Stomach (tissue), 9 donors: ENCODE measurements around the gene CCDC86. TPM values are rescaled to one million over a fixed set of nuclear protein-coding genes. Genes with fewer than 3 reads are reported as not detected.

ENCODE experiments used
- DNase-seq, 2 donors: peaks; one replicate each; pipeline versions ENCODE4 v3.0.0 to v3.0.0-alpha.2; 2013 to 2019
- H3K27ac ChIP-seq, 5 donors: fragments of 200-600 bp in 4 of 5; sonication (generic) in 4 of 5; one replicate each; pipeline ENCODE4 v1.5.1; 2013 to 2019; ENCODE audit warnings: mild to moderate bottlenecking in 1 of 5, moderate library complexity in 1 of 5
- H3K27me3 ChIP-seq, 3 donors: fragments of 200-600 bp; sonication (generic); one replicate each; pipeline ENCODE4 v1.5.1; 2017 to 2019; ENCODE audit warnings: mixed run types in 1 of 3
- H3K36me3 ChIP-seq, 4 donors: fragments of 200-600 bp; sonication (generic); 1 replicate in 3 of 4; 2 replicates in 1 of 4; pipeline ENCODE4 v1.5.1; 2016 to 2019
- H3K4me1 ChIP-seq, 4 donors: fragments of 200-600 bp; sonication (generic); one replicate each; pipeline ENCODE4 v1.5.1; 2016 to 2019
- H3K4me3 ChIP-seq, 4 donors: fragments of 200-600 bp; sonication (generic) in 3 of 4; one replicate each; pipeline ENCODE4 v1.5.1; 2016 to 2019; ENCODE audit warnings: mild to moderate bottlenecking in 1 of 4
- H3K9me3 ChIP-seq, 4 donors: fragments of 200-600 bp; sonication (generic); one replicate each; pipeline ENCODE4 v1.5.1; 2016 to 2019
- EP300 ChIP-seq: sonication (generic); formaldehyde crosslinking; IDR thresholded peaks from one replicate; pipeline ENCODE4 v1.6.1; 2017; ENCODE audit warnings: antibody characterized with exemption
- POLR2A ChIP-seq, 4 donors: fragments of 450-650 bp; IDR thresholded peaks; one replicate each; pipeline ENCODE4 v1.6.1; 2016; ENCODE audit warnings: antibody characterized with exemption in 4 of 4, control low read depth in 2 of 4, mild to moderate bottlenecking in 1 of 4, moderate library complexity in 1 of 4
- POLR2AphosphoS5 ChIP-seq, 3 donors: sonication (generic); formaldehyde crosslinking; IDR thresholded peaks; one replicate each; pipeline ENCODE4 v1.6.1; 2016; ENCODE audit warnings: antibody characterized with exemption in 3 of 3
- WGBS, 5 donors: extraction: QIAGEN DNeasy Blood & Tissue Kit in 3 of 5; methylation state at CpG; one replicate each; pipeline versions ENCODE4 v1.1.5 to v1.1.7; 2013 to 2018; 5-methylcytosine and 5-hydroxymethylcytosine counted together
- intact Hi-C: fragments of 100-400 bp; cut with DNase I; formaldehyde crosslinking; loops from one replicate; pipeline ENCODE4 v1.15.1; 2023; ENCODE audit warnings: low total_unique reads
- polyA plus RNA-seq, 3 donors: library from polyadenylated mRNA; stranded (reverse); fragments of 200-250 nt; gene quantifications; one replicate each; pipeline ENCODE4 v1.2.3, GENCODE V29; 2013
- total RNA-seq, 5 donors: library from RNA; depleted of rRNA; stranded (reverse); fragments of >200 nt; gene quantifications; one replicate each; pipeline versions ENCODE4 v1.1.0 to v1.2.3, GENCODE V29; 2014 to 2016
- TF ChIP-seq, protein P1 (sequence below), 7 experiments: fragments of 450-650 bp in 4 of 7; fragments of 200-600 bp in 3 of 7; sonication (generic) in 3 of 7; IDR thresholded peaks; one replicate each; pipeline ENCODE4 v1.5.1; 2016 to 2019; ENCODE audit warnings: antibody characterized with exemption in 7 of 7, control low read depth in 2 of 7, mild to moderate bottlenecking in 1 of 7
- donor health status: healthy with polysubstance abuse.
- donor health status: Bipolar disorder and iron deficiency.
- donor health status: healthy.

Gene CCDC86
- total and polyA plus RNA-seq, 8 donors: 7.0 to 37.9 (median 16.2) TPM

DNA sequence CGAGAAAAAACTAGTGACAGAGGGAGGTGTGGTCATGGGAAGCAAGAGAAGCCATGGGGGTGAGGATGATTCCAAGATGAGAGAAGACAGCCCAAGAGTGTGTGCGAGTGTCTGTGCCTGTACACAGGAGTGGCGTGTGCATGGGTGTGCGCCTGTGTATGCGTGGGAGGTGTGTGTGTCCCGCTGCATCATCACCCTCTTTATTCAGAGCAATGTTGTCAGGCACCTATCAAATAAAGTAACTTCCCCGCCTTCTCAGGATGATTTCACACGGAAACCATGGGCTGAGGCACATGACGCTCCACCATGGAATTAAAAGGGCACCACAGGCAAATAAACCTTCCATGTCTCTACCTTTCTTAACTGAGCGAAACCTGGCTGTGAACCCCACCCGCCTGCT, 32.2 kb upstream of the CCDC86 start:
- H3K27ac ChIP-seq: no peak overlapping the region
- H3K4me3 ChIP-seq: no peak overlapping the region
- 81 to 93% (median 87%) methylated on average over 11 of the region's 11 CpGs for WGBS, 5 donors

DNA sequence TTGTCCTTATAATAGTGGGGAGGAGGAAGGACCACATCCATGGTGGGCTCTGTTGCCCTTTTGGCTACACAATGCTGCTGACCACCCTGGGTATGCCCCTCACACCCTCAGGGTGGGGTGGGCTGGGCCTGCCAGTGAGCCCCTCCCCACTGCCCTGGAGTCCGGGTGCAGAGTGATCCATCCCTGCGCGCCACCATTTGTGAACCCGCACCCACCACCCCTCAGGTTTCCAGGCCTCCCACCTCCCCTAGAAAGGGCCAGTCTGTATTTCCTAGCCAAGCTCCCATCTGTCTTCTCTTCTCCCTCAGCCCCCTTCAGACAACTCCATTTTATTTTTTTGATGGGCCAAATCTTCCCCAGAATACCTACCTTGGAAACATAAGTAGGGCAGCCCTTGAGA, 31.8 kb upstream of the CCDC86 start:
- H3K9me3 ChIP-seq: no peaks in the 10 kb centered on the region
- H3K4me1 ChIP-seq: no peaks in the 10 kb centered on the region
- H3K27ac ChIP-seq: no peak overlapping the region
- H3K27me3 ChIP-seq: no peaks in the 10 kb centered on the region
- intact Hi-C loops: no loop called here
- no peaks in the 10 kb centered on the region for H3K36me3 ChIP-seq
- 91 to 100% (median 95%) methylated on average over 3 to 4 of the region's 4 CpGs for WGBS, 5 donors
- no peak for TF ChIP-seq POLR2A (IDR thresholded peaks at IDR 0.05)
- no peak for TF ChIP-seq POLR2AphosphoS5 (IDR thresholded peaks at IDR 0.05)
- DNase-seq: no peak
- no peak overlapping the region for H3K4me3 ChIP-seq

More for the DNA sequence above, 32.2 kb upstream of the CCDC86 start:
- TF ChIP-seq POLR2A (IDR thresholded peaks at IDR 0.05) (no peak), EP300 (no peak), POLR2AphosphoS5 (IDR thresholded peaks at IDR 0.05) (no peak)
- TF ChIP-seq, protein P1, sequence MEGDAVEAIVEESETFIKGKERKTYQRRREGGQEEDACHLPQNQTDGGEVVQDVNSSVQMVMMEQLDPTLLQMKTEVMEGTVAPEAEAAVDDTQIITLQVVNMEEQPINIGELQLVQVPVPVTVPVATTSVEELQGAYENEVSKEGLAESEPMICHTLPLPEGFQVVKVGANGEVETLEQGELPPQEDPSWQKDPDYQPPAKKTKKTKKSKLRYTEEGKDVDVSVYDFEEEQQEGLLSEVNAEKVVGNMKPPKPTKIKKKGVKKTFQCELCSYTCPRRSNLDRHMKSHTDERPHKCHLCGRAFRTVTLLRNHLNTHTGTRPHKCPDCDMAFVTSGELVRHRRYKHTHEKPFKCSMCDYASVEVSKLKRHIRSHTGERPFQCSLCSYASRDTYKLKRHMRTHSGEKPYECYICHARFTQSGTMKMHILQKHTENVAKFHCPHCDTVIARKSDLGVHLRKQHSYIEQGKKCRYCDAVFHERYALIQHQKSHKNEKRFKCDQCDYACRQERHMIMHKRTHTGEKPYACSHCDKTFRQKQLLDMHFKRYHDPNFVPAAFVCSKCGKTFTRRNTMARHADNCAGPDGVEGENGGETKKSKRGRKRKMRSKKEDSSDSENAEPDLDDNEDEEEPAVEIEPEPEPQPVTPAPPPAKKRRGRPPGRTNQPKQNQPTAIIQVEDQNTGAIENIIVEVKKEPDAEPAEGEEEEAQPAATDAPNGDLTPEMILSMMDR (IDR thresholded peaks at IDR 0.05): no peak
- Histone ChIP-seq H3K36me3 (no peaks in the 10 kb centered on the region), H3K4me1 (no peaks in the 10 kb centered on the region), H3K9me3 (no peaks in the 10 kb centered on the region), H3K27me3 (no peaks in the 10 kb centered on the region)
- no peak for DNase-seq
- intact Hi-C loops: no loop called here

DNA sequence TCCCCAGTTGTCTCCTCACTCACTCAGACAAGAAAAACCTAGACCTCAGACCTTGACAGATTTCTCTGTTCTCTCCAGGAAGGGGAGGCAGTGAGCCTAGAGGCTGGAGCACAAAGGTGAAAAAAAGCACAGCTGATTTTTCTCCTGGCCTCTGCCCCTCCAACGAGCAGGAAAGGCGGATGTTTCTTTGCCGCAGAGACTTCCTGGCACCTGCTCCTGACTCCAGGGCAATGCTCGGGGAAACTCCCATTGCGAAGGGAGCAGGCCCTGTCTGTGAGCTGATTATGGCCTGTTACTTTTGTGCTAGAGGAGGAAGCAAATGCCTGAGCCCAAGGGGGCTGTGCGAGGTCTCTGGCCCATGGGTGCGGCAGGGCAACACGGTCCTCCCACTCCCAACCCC, 31.3 kb upstream of the CCDC86 start:
- Histone ChIP-seq H3K4me3 (no peak overlapping the region), H3K9me3 (no peaks in the 10 kb centered on the region), H3K27me3 (no peaks in the 10 kb centered on the region), H3K4me1 (no peaks in the 10 kb centered on the region), H3K36me3 (no peaks in the 10 kb centered on the region), H3K27ac (no peak overlapping the region)
- TF ChIP-seq POLR2A (IDR thresholded peaks at IDR 0.05): no peak
- TF ChIP-seq, protein P1 (IDR thresholded peaks at IDR 0.05): no peak
- no peak for TF ChIP-seq EP300
- WGBS, 5 donors: 32 to 44% (median 38%) methylated on average over 8 of the region's 8 CpGs
- intact Hi-C loops: no loop called here
- DNase-seq: peak in 1 of 2 donors; percentile 48

GRCh38 chr11:60813324-60813723, 28.6 kb upstream of the CCDC86 start:
- no peaks in the 10 kb centered on the region for H3K4me1 ChIP-seq
- no peaks in the 10 kb centered on the region for H3K27me3 ChIP-seq
- no peaks in the 10 kb centered on the region for H3K36me3 ChIP-seq
- H3K27ac ChIP-seq: no peak overlapping the region
- H3K9me3 ChIP-seq: peaks cover 11 to 14% (median 14%) of the 10 kb centered on the region in 4 donors
- DNase-seq: no peak
- 83 to 94% (median 90%) methylated on average over 1 of the region's 1 CpG for WGBS, 5 donors
- intact Hi-C loops: no loop called here
- TF ChIP-seq POLR2A (IDR thresholded peaks at IDR 0.05): no peak
- TF ChIP-seq, protein P1 (IDR thresholded peaks at IDR 0.05): no peak
- TF ChIP-seq POLR2AphosphoS5 (IDR thresholded peaks at IDR 0.05): no peak
- no peak for TF ChIP-seq EP300
- H3K4me3 ChIP-seq: no peak overlapping the region

DNA sequence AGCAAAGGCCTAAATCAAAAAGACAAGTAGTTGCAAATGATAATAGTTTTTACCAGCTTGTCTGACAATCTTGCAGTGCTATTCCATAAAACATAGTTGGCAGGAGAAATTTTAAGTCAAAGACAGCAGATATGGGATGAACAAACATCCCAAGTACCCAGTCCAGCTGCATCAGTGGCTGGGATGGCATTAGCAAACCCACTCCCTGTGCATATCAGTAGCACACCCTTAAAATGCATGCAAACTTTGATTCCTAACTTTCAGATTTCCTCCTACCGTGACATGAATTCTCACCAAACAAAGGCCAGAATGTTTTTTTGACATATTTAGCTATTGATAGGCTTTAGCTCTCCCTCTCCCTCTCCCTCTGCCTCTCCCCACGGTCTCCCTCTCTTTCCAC, 27.8 kb upstream of the CCDC86 start:
- WGBS, 5 donors: 68 to 95% (median 86%) methylated on average over 2 of the region's 2 CpGs
- no peak overlapping the region for H3K4me3 ChIP-seq
- peaks cover 11 to 14% (median 14%) of the 10 kb centered on the region in 4 donors for H3K9me3 ChIP-seq
- no peak overlapping the region for H3K27ac ChIP-seq
- H3K4me1 ChIP-seq: no peaks in the 10 kb centered on the region
- no peaks in the 10 kb centered on the region for H3K27me3 ChIP-seq
- DNase-seq: no peak
- no peaks in the 10 kb centered on the region for H3K36me3 ChIP-seq
- intact Hi-C loops: no loop called here
- TF ChIP-seq EP300 (no peak), POLR2A (IDR thresholded peaks at IDR 0.05) (no peak), POLR2AphosphoS5 (IDR thresholded peaks at IDR 0.05) (no peak)
- TF ChIP-seq, protein P1 (IDR thresholded peaks at IDR 0.05): no peak
